A673 (cell line): ENCODE results near the gene HYDIN. TPM values are rescaled to one million over a fixed set of nuclear protein-coding genes. Genes with fewer than 3 reads are reported as not detected.

Source experiments
- BruUV-seq: library from RNA; stranded (reverse); fragments of 400-500 nt; replicated peaks from 2 replicates; lab custom pipeline; 2021; lab: Mats Ljungman, UMichigan
- CTCF ChIA-PET: fragments of 300-600 bp; sonication (Branson Sonifier 250); formaldehyde crosslinking; loops from one replicate; lab custom pipeline; 2022; ENCODE audit warnings: antibody characterized with exemption; lab: Charles Lee
- POLR2A ChIA-PET: fragments of 300-600 bp; sonication (Branson Sonifier 250); formaldehyde crosslinking; loops from one replicate; lab custom pipeline; 2022; ENCODE audit warnings: antibody characterized with exemption; ENCODE audit not compliant: low non-redundant PET; lab: Charles Lee
- DNase-seq: peaks from one replicate; pipeline ENCODE4 v3.0.0-alpha.2; 2015; ENCODE audit warnings: low spot score
- H3K27ac ChIP-seq: fragments of 200-600 bp; sonication (generic); 2 replicates; pipeline ENCODE4 v1.5.1; 2016; ENCODE audit warnings: mixed run types, low read depth, mild to moderate bottlenecking, mixed read lengths, antibody characterized with exemption, low read length; ENCODE audit not compliant: poor library complexity, severe bottlenecking
- H3K27me3 ChIP-seq: fragments of 200-600 bp; sonication (generic); replicated peaks from 2 replicates; pipeline ENCODE4 v1.6.1; 2017; ENCODE audit warnings: mixed run types, low read depth, mild to moderate bottlenecking, mixed read lengths, antibody characterized with exemption, low read length; ENCODE audit not compliant: insufficient read depth, poor library complexity
- H3K36me3 ChIP-seq: fragments of 200-600 bp; sonication (generic); 2 replicates; pipeline ENCODE4 v1.6.1; 2016; ENCODE audit warnings: mixed run types, mild to moderate bottlenecking, mixed read lengths, antibody characterized with exemption, low read length; ENCODE audit not compliant: insufficient read depth, poor library complexity, severe bottlenecking
- H3K4me1 ChIP-seq: fragments of 200-600 bp; sonication (generic); 2 replicates; pipeline ENCODE4 v1.6.1; 2017; ENCODE audit warnings: mixed run types, mild to moderate bottlenecking, mixed read lengths, antibody characterized with exemption, low read length; ENCODE audit not compliant: insufficient read depth, poor library complexity, severe bottlenecking
- H3K4me3 ChIP-seq: fragments of 200-600 bp; sonication (generic); 2 replicates; pipeline ENCODE4 v1.5.1; 2016; ENCODE audit warnings: low read depth, mixed run types, mild to moderate bottlenecking, mixed read lengths, low read length; ENCODE audit not compliant: poor library complexity, severe bottlenecking
- H3K9me3 ChIP-seq: fragments of 200-600 bp; sonication (generic); 2 replicates; pipeline ENCODE4 v1.6.1; 2016; ENCODE audit warnings: mixed run types, low read depth, mild to moderate bottlenecking, mixed read lengths, antibody characterized with exemption, low read length; ENCODE audit not compliant: poor library complexity, severe bottlenecking
- CTCF ChIP-seq: fragments of 300-800, 200-600 bp; sonication (generic); conservative IDR thresholded peaks from 2 replicates; pipeline ENCODE4 v1.5.1; 2017; ENCODE audit warnings: low read depth, mild to moderate bottlenecking, antibody characterized with exemption, low read length, moderate library complexity, mixed read lengths
- EZH2 ChIP-seq: fragments of 200-600 bp; sonication (generic); IDR thresholded peaks from 2 replicates; pipeline ENCODE4 v1.6.1; 2017; ENCODE audit warnings: borderline replicate concordance, low read depth, mild to moderate bottlenecking, mixed read lengths, antibody characterized with exemption, low read length; ENCODE audit not compliant: poor library complexity, severe bottlenecking
- intact Hi-C: fragments of 100-400 bp; cut with micrococcal nuclease; formaldehyde crosslinking; loops from one replicate; pipeline ENCODE4 v1.10.0; 2022; ENCODE audit not compliant: unreplicated experiment
- total RNA-seq: library from RNA; stranded (reverse); gene quantifications from 2 replicates; pipeline ENCODE4 v1.2.3, GENCODE V29; 2021

The HYDIN gene
- total RNA-seq, 1 experiment from 2014 or later, result not detected

- intact Hi-C loops, result no loop called here
- Histone ChIP-seq H3K27ac (no peak overlapping the region), H3K36me3 (no peaks in the 10 kb centered on the region), H3K9me3 (no peaks in the 10 kb centered on the region), H3K27me3 (peaks cover 64% of the 10 kb centered on the region), H3K4me3 (no peak overlapping the region), H3K4me1 (no peaks in the 10 kb centered on the region)
- BruUV-seq, result no TSS peak
- TF ChIP-seq CTCF (no peak), EZH2 (no peak)
- no peak for DNase-seq
- ChIA-PET CTCF (no interaction called here), POLR2A (no interaction called here)
Observed at GRCh38 chr16:71216714-71217113, 13.8 kb downstream of the HYDIN start.

DNA sequence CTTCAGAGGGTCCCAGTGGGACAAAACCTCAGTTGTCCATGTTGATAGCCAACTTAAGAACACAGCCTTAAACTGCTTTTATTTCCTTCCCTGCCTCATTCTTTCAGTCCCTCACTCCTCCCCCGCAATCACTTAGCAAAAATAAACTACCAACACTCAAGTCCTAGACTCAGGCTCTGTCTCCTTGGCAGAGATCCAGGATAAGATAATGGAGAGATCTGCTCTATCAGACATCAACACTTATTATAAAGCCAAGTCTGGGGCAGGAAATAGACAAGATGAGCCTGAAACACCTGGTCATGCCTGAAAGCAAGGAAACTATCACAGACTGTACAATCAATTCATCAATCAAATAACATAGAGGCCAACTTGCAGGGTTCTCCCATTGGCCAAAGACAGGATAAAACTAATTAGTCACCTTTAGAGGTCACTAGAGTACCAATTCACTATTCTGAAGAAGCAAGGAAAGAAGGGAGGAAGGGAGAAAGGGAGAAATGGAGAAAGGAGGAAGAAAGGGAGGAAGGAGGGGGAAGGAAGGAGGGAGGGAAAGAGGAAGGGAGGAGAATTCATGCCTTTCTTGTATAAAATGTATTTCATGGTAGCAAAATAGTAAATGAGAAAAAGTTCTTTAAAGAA, 15.7 kb downstream of the HYDIN start:
- no peak overlapping the region for H3K27ac ChIP-seq
- BruUV-seq, result no TSS peak
- ChIA-PET POLR2A (no interaction called here), CTCF (no interaction called here)
- TF ChIP-seq CTCF (no peak), EZH2 (no peak)
- H3K4me3 ChIP-seq, result no peak overlapping the region
- intact Hi-C loops, result no loop called here
- H3K9me3 ChIP-seq, result no peaks in the 10 kb centered on the region
- H3K4me1 ChIP-seq, result no peaks in the 10 kb centered on the region
- DNase-seq, result peak; percentile 9
- peaks cover 56% of the 10 kb centered on the region for H3K27me3 ChIP-seq
- H3K36me3 ChIP-seq, result no peaks in the 10 kb centered on the region

GRCh38 chr16:71205482-71206131, 24.9 kb downstream of the HYDIN start:
- TF ChIP-seq CTCF (no peak), EZH2 (no peak)
- H3K27me3 ChIP-seq, result no peaks in the 10 kb centered on the region
- intact Hi-C loops, result no loop called here
- H3K9me3 ChIP-seq, result no peaks in the 10 kb centered on the region
- no peaks in the 10 kb centered on the region for H3K4me1 ChIP-seq
- no peak for DNase-seq
- H3K4me3 ChIP-seq, result no peak overlapping the region
- H3K36me3 ChIP-seq, result no peaks in the 10 kb centered on the region
- ChIA-PET CTCF (no interaction called here), POLR2A (no interaction called here)
- no TSS peak for BruUV-seq
- H3K27ac ChIP-seq, result no peak overlapping the region
